Neutrophil (primary cell): Measurements from ENCODE around the gene SIGLEC11.
"Not testable (repeated sequence)": the region's sequence is repeated elsewhere in the genome, so short reads cannot be mapped to it uniquely, and the experiment has no call there.

Source experiments
- H3K27ac ChIP-seq: fragments of 200-600 bp; sonication (generic); 2 replicates; pipeline ENCODE4 v1.5.1; 2016; ENCODE audit warnings: mild to moderate bottlenecking, moderate library complexity
- H3K27me3 ChIP-seq: fragments of 200-600 bp; sonication (generic); 2 replicates; pipeline ENCODE4 v1.6.0; 2016; ENCODE audit warnings: mild to moderate bottlenecking
- H3K36me3 ChIP-seq: fragments of 200-600 bp; sonication (generic); 2 replicates; pipeline ENCODE4 v1.5.1; 2017
- H3K4me1 ChIP-seq, 2 experiments: fragments of 200-600 bp in 1 of 2; sonication (generic) in 1 of 2; 1 replicate in 1 of 2; 2 replicates in 1 of 2; pipeline versions ENCODE4 v1.5.1 to v1.6.1; 2013 to 2016; ENCODE audit warnings: low read depth in 1 of 2, low read length in 1 of 2, mild to moderate bottlenecking in 1 of 2, moderate library complexity in 1 of 2; ENCODE audit not compliant: control insufficient read depth in 1 of 2, insufficient read depth in 1 of 2
- H3K4me3 ChIP-seq, 2 experiments: fragments of 200-600 bp in 1 of 2; sonication (generic) in 1 of 2; 1 replicate in 1 of 2; 2 replicates in 1 of 2; pipeline ENCODE4 v1.5.1; 2013 to 2016; ENCODE audit warnings: low read depth in 1 of 2, low read length in 1 of 2, mild to moderate bottlenecking in 1 of 2, moderate library complexity in 1 of 2
- H3K9me3 ChIP-seq: fragments of 200-600 bp; sonication (generic); 2 replicates; pipeline ENCODE4 v1.5.1; 2016
- CTCF ChIP-seq: fragments of 200-600 bp; sonication (generic); IDR thresholded peaks from 2 replicates; pipeline ENCODE4 v1.5.1; 2016; ENCODE audit warnings: antibody characterized with exemption

Gene SIGLEC11

GRCh38 chr19:49972841-49973240 lies 11.9 kb upstream of the SIGLEC11 start:
- Histone ChIP-seq H3K4me3 (no peak overlapping the region), H3K36me3 (peaks cover 37% of the 10 kb centered on the region), H3K4me1 (no peaks in the 10 kb centered on the region), H3K9me3 (no peaks in the 10 kb centered on the region), H3K27ac (no peak overlapping the region), H3K27me3 (peaks cover 4% of the 10 kb centered on the region)
- TF ChIP-seq CTCF = no peak

GRCh38 chr19:49971991-49972411 lies 11.0 kb upstream of the SIGLEC11 start:
- Histone ChIP-seq H3K4me1 (no peaks in the 10 kb centered on the region), H3K9me3 (no peaks in the 10 kb centered on the region), H3K27ac (no peak overlapping the region), H3K4me3 (no peak overlapping the region), H3K27me3 (peaks cover 4% of the 10 kb centered on the region), H3K36me3 (peaks cover 29% of the 10 kb centered on the region)
- TF ChIP-seq CTCF = no peak

- not testable (repeated sequence) for H3K27ac ChIP-seq, H3K4me3 ChIP-seq, H3K27me3 ChIP-seq, H3K9me3 ChIP-seq, H3K4me1 ChIP-seq, H3K36me3 ChIP-seq
Observed at GRCh38 chr19:49969355-49969754, 8.4 kb upstream of the SIGLEC11 start.

GRCh38 chr19:49968279-49968922 lies 7.4 kb upstream of the SIGLEC11 start:
- no peak overlapping the region for H3K4me3 ChIP-seq
- no peaks in the 10 kb centered on the region for H3K36me3 ChIP-seq
- H3K9me3 ChIP-seq = no peaks in the 10 kb centered on the region
- no peak overlapping the region for H3K27ac ChIP-seq
- no peak for TF ChIP-seq CTCF
- H3K27me3 ChIP-seq = peaks cover 4% of the 10 kb centered on the region
- H3K4me1 ChIP-seq = no peaks in the 10 kb centered on the region

GRCh38 chr19:49959892-49960291 lies 1.1 kb downstream of the SIGLEC11 start:
- not testable (repeated sequence) for H3K36me3 ChIP-seq, H3K27ac ChIP-seq, H3K27me3 ChIP-seq, H3K4me3 ChIP-seq, H3K9me3 ChIP-seq, H3K4me1 ChIP-seq

- H3K4me3 ChIP-seq, H3K27me3 ChIP-seq, H3K36me3 ChIP-seq, H3K27ac ChIP-seq, H3K9me3 ChIP-seq: not testable (repeated sequence)
- H3K4me1 ChIP-seq = peaks cover 12 to 14% of the 10 kb centered on the region in 2 experiments
Observed at GRCh38 chr19:49958596-49958995, 2.4 kb downstream of the SIGLEC11 start.

GRCh38 chr19:49958144-49958543 lies 2.8 kb downstream of the SIGLEC11 start:
- peaks cover 16 to 18% of the 10 kb centered on the region in 2 experiments for H3K4me1 ChIP-seq
- H3K27me3 ChIP-seq, H3K27ac ChIP-seq: not testable (repeated sequence)

More at GRCh38 chr19:49958144-49958543, 2.8 kb downstream of the SIGLEC11 start:
- H3K4me3 ChIP-seq, H3K36me3 ChIP-seq, H3K9me3 ChIP-seq: not testable (repeated sequence)
